ENCODE results near the gene RNF180. TPM values are rescaled to one million over a fixed set of nuclear protein-coding genes. Genes with fewer than 3 reads are reported as not detected.

Gene RNF180
- total RNA-seq, 1 donor from 2014 or later = 7.9 TPM

GRCh38 chr5:64318175-64318574 is 152.5 kb downstream of the RNF180 start:
- TF ChIP-seq, protein P1, sequence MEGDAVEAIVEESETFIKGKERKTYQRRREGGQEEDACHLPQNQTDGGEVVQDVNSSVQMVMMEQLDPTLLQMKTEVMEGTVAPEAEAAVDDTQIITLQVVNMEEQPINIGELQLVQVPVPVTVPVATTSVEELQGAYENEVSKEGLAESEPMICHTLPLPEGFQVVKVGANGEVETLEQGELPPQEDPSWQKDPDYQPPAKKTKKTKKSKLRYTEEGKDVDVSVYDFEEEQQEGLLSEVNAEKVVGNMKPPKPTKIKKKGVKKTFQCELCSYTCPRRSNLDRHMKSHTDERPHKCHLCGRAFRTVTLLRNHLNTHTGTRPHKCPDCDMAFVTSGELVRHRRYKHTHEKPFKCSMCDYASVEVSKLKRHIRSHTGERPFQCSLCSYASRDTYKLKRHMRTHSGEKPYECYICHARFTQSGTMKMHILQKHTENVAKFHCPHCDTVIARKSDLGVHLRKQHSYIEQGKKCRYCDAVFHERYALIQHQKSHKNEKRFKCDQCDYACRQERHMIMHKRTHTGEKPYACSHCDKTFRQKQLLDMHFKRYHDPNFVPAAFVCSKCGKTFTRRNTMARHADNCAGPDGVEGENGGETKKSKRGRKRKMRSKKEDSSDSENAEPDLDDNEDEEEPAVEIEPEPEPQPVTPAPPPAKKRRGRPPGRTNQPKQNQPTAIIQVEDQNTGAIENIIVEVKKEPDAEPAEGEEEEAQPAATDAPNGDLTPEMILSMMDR (IDR thresholded peaks at IDR 0.05) = no peak
- Histone ChIP-seq H3K9me3 (no peaks in the 10 kb centered on the region), H3K36me3 (no peaks in the 10 kb centered on the region), H3K27ac (no peak overlapping the region), H3K4me3 (no peak overlapping the region), H3K4me1 (peaks cover 0 to 4% of the 10 kb centered on the region in 2 donors), H3K27me3 (no peaks in the 10 kb centered on the region)
- DNase-seq (ENCODE audit: low spot score in 2 of 2) = no peak
- intact Hi-C loops (cut with DNase I) = no loop called here

- TF ChIP-seq, protein P1 (IDR thresholded peaks at IDR 0.05) = no peak
- Histone ChIP-seq H3K36me3 (peaks cover 0 to 27% of the 10 kb centered on the region in 2 donors), H3K27ac (no peak overlapping the region), H3K4me1 (no peaks in the 10 kb centered on the region), H3K9me3 (peaks cover 0 to 17% of the 10 kb centered on the region in 2 donors), H3K27me3 (no peaks in the 10 kb centered on the region), H3K4me3 (no peak overlapping the region)
- intact Hi-C loops (cut with DNase I) = no loop called here
- no peak for DNase-seq (ENCODE audit: low spot score in 2 of 2)
These were observed 157.9 kb downstream of the RNF180 start for GRCh38 chr5:64323591-64323990.

GRCh38 chr5:64330728-64331231 is 165.1 kb downstream of the RNF180 start:
- H3K27me3 ChIP-seq = no peaks in the 10 kb centered on the region
- no peak overlapping the region for H3K4me3 ChIP-seq
- no peak for DNase-seq (ENCODE audit: low spot score in 2 of 2)
- intact Hi-C loops (cut with DNase I) = no loop called here
- H3K27ac ChIP-seq = peak overlapping the region in 1 of 2 donors; percentile 15
- H3K4me1 ChIP-seq = peaks cover 0 to 8% of the 10 kb centered on the region in 2 donors
- peaks cover 0 to 23% of the 10 kb centered on the region in 2 donors for H3K36me3 ChIP-seq
- TF ChIP-seq, protein P1 (IDR thresholded peaks at IDR 0.05) = no peak
- peaks cover 0 to 17% of the 10 kb centered on the region in 2 donors for H3K9me3 ChIP-seq

- Histone ChIP-seq H3K4me1 (peaks cover 0 to 8% of the 10 kb centered on the region in 2 donors), H3K27me3 (no peaks in the 10 kb centered on the region), H3K36me3 (peaks cover 0 to 14% of the 10 kb centered on the region in 2 donors), H3K27ac (peak overlapping the region in 1 of 2 donors; percentile 15), H3K9me3 (peaks cover 0 to 12% of the 10 kb centered on the region in 2 donors), H3K4me3 (no peak overlapping the region)
- peak in 1 of 2 donors; percentile 66 for DNase-seq (ENCODE audit: low spot score in 2 of 2)
- intact Hi-C loops (cut with DNase I) = no loop called here
- TF ChIP-seq, protein P1 (IDR thresholded peaks at IDR 0.05) = no peak
These were observed 166.1 kb downstream of the RNF180 start for GRCh38 chr5:64331597-64332277.

DNA sequence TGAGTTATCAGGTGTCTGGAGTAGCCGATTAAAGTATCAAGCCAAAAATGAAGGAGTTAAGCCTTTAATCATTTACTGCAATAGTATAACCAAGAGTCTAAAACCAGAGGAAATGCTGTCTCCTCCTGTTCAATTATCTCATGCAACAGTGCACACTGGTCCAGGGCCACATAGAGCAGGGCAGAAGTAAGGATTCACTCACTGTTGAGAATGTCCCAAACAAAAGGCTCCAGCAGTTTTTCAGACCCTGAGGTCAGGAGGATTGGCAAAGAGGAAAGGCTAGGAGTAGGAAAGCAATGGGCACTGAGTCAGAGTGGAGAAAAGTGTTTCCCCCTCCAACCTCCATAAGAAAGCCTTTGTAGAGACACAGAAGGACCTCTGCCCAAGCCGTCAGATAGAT is 168.2 kb downstream of the RNF180 start:
- peaks cover 0 to 5% of the 10 kb centered on the region in 2 donors for H3K36me3 ChIP-seq
- H3K9me3 ChIP-seq = no peaks in the 10 kb centered on the region
- no peaks in the 10 kb centered on the region for H3K27me3 ChIP-seq
- no peak overlapping the region for H3K4me3 ChIP-seq
- TF ChIP-seq, protein P1 (IDR thresholded peaks at IDR 0.05) = no peak
- intact Hi-C loops (cut with DNase I) = no loop called here
- DNase-seq (ENCODE audit: low spot score in 2 of 2) = no peak
- H3K27ac ChIP-seq = no peak overlapping the region
- H3K4me1 ChIP-seq = peaks cover 0 to 8% of the 10 kb centered on the region in 2 donors

All from ascending aorta (tissue), 2 donors.